Activated gamma-delta T cell treated with anti-CD3 and anti-CD28 coated beads, Interleukin-2, amount 50 U/mL, for 16 hours (primary cell): ENCODE measurements around the gene STAG3.

Source experiments
- DNase-seq: peaks from one replicate; pipeline ENCODE4 v3.0.0-alpha.2; 2020; ENCODE audit warnings: low read depth

Gene STAG3

DNA sequence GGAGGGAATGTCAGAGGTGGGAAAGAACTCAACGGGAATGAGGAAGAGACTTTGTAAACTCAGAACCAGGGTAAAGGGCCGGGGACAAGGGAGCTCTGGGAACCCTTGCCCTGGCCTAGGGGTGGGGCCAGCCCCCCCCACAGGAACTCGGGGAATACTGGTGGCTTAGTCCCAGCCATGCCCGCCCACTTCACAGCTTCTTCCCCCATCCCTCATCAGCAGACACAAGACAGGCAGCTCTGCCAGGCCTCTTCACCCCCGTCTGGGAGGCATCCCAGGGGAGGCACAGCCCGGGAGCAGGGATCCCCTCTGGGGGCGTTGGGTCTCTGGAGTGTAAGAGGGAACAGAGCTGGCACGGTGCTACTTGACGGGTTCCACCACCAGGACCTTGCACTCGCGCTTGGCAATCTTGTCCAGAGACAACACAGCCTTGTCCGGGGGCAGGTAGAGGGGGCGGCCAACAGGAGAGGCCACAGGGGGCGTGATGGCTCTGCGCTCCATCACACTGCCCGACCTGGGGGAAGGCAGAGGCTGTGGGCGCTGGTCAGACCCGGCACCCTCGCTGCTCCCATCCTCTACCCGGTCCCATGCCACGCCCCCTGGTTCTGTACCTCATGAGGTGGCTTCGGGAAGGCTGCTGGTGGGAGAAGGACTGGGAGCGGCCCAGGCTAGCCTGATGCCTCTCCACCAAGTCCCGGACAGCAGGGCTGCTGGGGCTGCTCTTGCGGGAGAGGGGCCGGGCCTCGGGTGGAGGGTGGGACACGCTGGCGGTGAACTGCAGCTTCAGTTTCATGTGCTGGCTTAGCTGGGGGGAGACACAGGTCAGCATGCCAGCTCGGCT is 22.8 kb upstream of the STAG3 start:
- no peak for DNase-seq

DNA sequence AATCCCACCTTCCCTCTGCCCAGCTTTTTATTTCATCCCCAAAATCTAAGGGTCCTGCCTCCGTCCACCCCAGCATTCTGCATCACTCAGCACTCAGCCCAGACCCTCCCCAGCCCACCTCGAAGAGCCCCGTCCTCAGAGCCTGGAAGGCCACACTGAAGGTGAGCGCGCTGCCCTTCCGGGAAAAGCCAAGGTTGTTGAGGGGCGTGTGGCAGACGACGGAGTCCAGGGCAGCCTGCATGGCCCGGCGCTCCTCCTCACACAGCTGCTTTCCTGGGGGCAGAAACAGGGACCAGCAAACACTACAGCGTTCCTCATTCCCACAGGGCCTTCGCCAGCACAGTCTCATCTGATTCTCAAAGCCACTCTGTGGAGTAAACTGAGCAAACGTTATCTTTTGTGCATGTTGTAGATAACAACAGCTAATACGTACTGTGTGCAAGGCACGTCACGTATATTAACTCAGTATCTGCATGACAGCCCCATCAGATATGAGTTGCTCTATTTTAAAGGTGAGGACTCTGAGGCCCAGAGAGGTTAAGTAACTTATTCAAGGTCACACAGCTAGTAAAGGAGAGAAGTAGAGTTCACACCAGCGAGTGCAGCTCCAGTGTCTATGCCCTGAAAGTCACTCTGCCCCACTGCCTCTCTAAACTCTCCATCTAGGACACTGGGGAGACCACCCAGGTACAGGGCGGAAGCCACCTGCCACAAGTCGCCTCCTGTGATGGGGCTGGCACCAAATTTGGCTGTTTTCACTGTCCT is 22.0 kb upstream of the STAG3 start:
- DNase-seq = no peak

DNA sequence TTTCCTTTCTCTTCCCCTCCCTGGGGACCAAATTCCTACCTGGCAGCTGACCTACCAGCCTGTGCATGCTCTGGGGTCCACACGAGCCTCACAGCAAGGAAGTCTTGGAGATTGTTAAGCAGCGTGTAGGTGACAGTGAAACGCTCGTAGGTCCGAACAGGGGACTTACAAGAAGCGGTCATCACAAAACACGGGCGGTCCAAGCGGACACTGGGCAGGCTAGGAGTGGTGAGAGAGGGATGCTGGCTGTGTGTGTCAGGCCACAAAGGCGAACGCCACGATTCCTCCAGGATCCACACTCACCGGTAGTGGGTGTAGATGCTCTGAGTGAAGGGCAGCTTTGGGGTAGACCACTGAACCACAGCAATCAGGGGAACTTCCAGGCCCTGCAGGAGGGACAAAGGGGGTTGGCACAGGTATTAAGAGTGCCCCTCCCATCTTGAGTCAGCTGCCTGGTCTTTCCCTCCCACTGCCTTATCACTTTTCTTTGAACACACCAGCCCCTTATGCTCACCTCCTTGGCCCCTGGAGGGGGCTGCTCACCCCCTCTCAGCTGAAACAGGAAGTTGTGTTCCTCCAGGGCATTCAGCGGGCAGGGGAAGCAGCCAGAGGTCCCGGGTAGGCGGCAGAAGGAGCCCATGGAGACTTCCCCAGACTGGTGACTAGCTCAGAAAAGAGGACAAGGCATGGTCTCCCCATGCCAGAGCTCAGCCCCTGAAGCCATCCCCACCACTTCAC is 21.2 kb upstream of the STAG3 start:
- DNase-seq = no peak

DNA sequence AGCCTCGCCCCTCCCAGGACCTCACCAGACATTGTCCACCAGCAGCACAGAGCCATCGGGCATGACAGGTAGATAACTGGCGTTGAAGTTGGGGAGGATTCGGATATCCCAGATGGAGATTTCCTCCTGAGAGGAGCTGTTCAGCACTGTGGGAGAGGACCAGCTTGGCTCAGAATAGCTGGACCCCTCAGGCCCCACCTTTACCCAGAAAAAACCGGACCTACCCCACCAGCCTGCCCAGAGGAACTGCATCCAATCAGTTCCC is 20.7 kb upstream of the STAG3 start:
- DNase-seq = no peak

DNA sequence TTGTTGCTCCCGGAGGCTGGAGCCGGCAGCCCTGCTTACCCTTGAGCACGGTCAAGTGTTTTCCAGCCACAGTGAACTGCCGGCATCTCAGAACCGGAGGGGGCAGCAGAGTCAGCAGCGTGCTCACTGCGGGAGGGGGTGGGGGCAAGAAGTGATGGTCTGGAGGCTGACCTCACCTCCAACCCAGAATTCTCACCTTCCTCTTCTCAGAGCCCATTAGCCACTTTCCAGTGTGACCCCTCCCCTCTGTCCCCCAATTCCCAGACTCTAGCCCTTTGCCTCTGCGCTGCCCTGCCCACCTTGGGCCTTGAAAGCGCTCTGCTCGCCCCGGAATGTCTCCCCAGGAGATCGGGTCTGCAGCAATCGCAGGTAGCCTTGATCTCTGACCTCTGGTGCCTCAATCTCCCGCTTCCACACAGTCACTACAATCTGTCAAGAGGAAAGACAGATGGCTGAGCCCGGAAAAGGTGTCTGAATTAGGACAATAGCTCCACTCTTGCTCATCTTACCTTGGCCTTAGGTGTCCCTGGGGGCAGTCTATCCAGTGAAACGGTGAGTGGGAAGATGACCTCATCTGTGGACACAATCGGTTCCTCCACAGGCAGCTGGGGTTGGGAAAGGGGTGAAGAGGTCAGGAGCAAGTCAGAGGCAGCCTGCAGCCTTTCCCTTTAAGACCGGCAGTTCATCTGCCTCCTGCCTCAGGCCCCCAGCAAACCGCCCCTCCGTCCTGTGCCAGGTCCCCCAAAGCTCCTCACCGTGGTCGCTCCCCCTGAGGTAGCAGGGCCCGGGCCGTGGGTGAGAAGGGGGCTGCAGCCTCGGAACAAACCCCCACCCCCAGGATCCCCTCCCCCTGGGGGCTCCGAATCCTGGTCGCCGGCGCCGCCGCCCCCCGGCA is 20.1 kb upstream of the STAG3 start:
- no peak for DNase-seq

DNA sequence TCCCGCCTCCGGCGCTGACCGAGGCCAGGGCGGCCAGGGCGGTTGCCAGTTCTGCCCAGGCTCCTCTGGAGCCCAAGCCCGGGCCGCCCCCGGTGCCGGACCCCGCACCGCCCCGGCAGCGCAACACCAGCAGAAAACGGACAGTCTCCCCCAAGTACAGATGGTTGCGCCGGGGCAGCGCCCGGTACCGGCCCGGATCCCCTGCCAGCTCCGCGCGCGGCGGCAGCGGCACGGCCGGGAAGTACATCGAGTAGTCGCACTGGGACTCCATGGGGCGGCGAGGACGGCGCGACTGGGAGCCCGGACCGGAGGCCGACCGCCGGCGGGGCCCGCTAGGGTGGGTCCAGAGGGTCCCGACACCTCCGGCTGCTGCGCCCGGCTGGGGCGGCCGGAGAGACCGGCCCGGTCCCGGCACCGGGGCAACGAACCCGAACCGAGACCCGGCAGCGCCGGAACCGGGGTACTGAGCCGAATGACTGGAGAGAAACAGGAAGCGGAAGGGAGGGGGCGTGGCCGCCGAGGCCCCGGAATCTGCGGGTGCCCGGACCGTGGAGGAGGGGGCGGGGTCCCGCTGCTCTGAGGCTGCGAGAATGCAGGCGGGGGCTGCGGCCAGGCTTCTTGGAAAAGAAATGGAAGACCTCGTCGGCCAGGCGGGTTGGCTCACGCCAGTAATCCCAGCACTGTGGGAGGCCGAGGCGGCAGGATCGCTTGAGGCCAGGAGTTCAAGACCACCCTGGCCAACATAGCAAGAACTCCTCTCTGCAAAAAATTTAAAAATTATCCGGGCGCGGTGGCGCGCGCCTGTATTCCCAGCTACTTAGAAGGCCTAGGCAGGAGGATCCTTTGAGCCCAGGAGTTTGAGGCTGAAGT is 19.3 kb upstream of the STAG3 start, which contains the start of gene TRAPPC14:
Gene TRAPPC14, minus strand, starts transcription at position 495 of the 870 bp plus-strand sequence. Its CDS starts 224 bp downstream, at position 271.
- DNase-seq = peak; percentile 90

DNA sequence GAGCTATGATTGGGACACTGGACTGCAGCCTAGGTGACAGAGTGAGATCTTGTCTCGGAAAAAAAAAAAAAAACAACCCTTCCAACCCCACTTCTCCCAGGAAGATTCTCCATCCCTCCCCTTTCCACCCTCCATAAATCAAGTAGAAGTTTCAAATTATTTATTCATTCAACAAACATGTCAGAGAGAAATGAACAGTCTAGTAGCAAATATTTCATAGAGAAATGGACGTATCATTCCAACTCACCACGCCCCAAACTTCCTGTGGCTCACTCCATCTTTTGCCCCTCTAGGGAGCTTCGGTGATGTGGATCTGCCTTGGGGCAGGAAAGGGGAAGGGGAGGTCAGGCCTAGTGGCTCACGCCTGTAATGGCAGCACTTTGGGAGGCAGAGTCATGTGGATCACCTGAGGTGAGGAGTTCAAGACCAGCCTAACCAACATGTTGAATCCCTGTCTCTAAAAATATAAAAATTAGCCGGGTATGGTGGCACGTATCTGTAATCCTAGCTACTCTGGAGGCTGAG is 18.6 kb upstream of the STAG3 start:
- no peak for DNase-seq

DNA sequence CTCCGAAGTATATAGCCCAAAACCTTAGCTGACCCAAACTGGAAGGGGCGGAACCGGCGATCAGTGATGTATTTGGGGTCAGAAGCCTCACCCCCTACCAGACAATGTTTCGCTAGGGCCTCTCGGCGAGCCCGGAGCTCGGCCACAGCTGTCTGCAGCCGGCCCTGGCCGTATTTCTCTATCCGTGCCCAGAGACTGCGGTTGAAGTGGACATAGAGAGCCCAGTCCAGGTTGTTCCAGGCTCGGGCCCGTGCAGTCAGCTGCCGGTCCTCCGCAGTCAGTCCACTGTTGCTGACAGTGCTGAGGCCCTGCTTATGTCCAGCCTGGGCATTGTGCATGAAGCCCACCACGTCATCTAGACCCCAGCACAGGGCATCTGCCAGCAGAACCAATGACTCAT is 17.7 kb upstream of the STAG3 start:
- DNase-seq = no peak

DNA sequence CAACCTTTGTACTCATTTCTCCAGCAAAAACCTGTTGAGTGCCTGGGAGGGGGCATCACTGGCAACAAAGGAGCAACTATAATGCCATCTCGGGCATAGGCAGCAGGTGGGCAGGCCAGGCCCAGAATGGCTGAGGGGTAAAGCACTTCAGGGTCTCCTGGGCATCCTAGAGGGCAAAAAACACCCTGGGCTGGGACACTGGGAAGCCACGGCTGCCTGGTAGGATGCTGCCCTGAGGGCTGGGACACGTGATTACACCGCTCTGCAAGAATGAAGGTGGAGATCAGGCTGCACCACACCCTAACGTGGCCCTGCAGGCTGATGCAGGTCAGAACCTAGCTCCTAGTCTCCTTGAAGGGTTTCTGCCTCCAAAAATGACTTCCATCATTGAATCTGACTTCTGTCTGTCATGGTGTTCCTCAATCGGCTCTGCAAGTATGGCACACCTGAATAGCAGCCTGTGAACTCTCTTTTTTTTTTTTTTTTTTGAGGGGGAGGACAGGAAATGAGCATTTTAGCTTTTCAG is 14.6 kb upstream of the STAG3 start:
- DNase-seq = no peak

DNA sequence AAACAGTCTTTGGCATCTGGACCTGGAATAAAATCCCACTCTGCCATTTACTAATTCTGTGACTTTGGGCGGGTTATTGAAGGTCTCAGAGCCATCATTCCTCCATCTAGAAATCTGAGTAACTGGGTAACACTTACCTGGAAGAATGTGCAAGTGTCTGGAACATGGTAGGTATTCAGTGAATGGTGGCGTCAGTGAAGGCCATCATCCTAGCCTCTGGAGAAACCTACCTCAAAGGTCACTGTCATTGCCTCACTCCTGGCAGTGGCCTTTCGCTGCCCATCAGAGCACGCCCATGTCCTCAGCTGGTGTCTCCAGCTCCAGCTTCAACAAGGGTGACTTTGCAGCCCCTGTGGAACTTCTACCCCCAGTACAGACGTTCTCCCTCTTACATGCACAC is 13.8 kb upstream of the STAG3 start:
- no peak for DNase-seq

DNA sequence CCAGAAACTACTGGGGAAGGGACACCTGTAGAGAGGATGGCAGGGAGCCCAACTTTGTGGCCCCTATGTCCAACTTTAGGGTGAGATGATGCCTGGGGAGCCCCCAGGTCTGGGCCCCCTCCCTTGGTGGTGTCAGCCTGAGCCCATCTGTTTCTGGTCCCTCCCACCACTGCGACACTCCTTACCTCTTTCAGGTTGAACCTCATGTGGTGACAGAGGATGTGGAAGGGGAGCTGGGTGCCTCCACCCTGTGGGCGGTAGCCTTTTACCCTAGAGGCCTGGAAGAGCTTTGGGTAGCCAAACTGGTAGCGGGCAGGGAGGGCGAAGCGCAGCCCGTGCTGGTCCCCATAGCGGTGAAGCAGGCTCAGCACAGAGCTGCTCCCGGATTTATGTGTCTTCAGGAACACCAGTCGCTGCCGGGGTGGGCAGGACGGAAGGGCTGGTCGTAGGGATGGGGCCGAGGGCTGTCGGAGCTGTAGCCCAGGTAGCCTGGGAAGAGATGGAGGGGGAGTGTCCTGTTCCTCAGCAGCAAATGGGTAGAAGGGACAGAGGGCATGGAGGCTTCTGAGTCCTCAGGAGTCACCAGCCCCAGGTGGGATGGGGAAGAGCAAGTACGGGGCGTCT is 11.3 kb upstream of the STAG3 start:
- DNase-seq = no peak

DNA sequence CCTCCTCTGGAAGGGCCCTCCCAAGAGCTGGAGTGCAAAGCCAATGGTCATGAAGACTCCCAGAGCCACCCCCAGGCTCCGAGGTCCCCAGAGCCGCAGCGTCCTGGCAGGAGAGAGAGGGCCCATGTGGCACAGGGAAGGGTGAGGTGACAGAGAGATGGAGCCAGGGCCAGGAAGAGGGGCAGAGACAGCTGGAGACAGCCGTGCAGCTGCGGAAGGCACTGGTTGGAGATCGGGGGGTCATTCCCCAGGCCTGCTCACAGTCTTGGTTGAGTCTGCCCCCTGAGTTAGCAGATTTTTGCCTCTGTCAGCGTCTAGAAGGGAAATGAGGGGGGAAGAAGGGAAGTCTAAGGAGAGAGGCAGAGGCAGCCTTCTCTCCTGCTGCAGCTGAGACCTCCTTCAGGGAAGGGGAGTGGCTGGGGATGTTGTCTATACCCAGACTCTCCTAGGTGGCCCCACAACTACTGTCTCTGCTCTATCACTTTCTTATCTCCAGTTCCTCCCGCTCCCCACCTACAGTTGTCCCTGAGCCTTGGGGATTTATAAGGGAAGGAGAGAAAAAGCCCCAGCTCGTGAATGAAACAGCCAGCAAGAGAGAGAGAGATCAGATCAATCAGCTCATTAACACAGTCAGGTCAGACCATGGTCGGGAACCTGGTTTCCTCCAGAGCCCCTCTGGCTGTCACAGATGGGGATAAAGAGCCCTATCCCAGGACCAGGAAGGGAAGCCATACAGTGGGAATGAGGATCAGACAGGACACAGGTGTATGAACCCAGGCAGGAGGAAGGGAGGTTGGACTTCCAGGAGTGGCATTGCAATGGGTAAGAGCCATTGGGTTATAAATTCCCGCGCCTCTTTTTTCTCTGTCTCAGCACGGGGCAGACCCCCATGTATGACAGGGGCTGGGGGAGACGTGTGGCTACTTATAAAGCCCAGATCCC is 10.5 kb upstream of the STAG3 start:
- DNase-seq = no peak

DNA sequence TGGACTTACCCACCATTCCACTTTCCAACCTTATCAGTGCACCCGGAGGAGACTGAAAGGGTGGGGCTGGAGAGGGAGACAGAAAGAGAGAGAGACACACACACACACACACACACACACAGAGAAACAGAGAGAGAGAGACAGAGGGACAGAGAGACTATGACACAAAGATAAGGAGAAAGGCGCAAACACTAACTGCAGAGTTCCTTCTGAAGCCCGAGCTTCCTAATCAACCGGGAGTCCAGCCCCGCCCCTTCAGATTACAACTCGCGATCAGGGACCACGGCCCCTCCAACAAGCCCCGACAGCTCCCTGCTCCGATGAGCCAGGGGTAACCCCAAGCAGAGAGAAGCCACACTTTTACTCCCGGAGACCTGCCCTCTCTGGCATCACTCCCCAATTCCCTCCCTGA is 9.8 kb upstream of the STAG3 start:
- no peak for DNase-seq

DNA sequence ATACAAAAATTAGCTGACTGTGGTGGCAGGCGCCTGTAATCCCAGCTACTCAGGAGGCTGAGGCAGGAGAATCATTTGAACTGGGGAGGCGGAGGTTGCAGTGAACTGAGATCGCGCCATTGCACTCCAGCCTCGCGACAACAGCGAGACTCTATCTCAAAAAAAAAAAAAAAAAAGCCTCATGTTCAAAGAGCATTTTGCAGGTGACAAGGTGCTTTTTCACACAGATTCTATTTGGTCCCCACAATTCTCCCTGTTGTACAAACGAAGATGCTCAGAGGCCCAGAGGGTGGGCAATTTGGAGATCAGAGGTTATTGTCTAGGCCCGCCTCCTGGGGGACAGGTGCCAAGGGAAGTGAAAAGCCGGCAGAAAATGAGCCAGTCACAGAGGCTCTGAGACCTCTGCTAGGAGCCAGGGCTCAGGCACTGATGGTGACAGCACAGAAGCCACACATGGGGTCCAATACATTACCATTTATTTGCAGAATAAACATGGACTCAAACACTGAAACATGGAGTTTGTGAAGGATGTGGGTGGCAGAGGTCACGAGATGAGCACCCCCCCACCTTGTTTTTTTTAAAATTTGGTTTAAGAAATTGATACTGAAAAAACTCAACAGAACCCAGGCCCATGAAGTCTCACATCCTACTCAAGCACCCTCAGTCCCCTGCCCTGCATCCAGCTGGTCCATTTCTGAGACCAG is 8.4 kb upstream of the STAG3 start:
- DNase-seq = no peak

DNA sequence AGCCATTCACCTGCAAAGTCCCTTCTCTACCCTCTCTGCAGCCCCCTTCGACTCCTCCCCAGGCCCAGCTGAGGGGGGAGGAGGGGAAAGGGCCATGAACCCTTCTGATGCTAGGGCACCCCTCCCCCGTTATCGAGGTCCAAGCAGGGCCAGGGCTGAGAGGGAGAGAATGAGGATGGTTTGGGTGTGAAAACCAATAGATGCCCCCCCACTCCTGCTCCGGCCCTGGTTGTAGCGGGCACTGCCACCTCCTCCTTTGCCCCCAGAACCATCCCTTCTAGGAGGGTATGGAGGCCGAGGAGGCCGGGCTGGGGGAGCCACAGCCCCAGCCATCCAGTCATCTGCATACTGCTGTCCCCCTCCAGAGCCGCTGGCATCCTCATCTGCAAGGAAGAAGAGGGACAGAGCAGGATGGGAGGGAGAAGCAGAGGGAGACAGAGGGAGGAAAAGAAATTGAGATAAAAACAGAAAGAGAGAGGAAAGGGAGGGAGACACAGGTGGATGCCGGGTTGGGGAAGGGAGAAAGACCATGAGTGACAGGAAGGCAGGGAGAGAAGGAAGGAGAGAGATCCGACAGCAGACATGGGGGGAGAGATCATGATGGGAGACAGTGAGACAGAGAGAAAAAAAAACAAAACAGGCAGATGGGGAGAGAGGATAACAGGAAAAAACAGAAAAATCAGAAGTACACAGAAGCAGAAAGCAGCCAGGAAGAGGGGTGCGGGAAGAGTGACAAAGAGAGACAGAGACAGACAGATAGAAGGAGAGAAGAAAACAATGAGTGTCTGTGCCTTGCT is 7.4 kb upstream of the STAG3 start:
- no peak for DNase-seq

DNA sequence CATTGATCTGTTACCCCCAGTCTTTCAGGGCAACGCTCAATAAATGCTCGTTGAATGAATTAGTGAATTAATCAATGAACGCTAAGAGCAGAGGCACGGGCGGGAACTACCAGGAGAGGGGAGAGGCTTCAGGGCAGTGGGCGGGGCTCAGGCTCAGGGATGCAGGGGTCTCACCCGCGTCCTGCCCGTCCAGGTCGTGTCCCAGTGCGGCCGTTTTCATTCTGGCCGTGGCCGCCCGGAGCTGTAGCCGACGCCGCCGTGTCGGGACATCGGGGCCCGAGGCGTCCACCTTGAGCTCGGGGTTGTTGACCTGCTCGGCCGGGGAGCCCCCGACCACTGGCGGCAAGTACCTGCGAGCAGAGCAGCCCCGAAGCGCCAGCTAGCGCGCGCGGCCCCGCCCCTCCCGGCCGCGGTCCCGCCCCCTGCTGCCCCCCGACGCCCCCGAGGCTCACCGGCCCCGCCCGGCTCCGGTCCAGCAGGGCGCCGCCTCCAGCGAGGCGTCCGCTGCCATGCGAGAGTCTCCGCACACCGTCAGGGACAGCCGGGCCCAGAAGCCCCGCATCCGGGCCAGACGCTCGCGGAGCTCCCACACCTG is 6.5 kb upstream of the STAG3 start:
- no peak for DNase-seq

DNA sequence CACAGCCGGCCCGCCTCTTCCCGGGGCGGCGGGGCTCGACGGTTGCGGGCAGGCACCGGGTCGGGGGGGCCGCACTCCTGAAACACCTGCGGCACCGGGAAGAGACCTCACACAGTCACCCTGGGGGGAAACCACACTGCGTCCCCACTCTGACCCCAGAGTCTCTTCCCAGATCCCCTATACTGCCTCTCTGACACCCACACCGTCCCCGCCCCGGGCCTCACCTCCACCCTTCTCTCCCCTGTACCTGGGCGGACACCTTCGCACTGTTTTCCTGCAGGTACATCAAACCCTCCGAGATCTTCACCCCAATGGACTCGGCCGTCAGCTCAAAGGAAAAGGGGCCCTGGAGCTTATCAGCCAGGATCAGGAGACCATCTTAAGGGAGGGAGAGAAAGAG is 5.9 kb upstream of the STAG3 start:
- DNase-seq = no peak
